Retinal pigment epithelial cell (primary cell): Measurements from ENCODE around the gene PLEKHA7.
"Not testable (repeated sequence)": the region's sequence is repeated elsewhere in the genome, so short reads cannot be mapped to it uniquely, and the experiment has no call there.

Experiments
- DNase-seq: peaks from one replicate; pipeline ENCODE4 v3.0.0-alpha.2; 2010; ENCODE audit warnings: low read depth
- H3K4me3 ChIP-seq: 2 replicates; pipeline ENCODE4 v1.5.1; 2011; ENCODE audit warnings: mild to moderate bottlenecking, low read length, control low read depth, moderate library complexity
- CTCF ChIP-seq: conservative IDR thresholded peaks from 2 replicates; pipeline ENCODE4 v1.5.1; 2011; ENCODE audit warnings: low read depth, low read length, control low read depth, inconsistent platforms

PLEKHA7 gene

GRCh38 chr11:16891165-16891564, 123.0 kb downstream of the PLEKHA7 start:
- TF ChIP-seq CTCF: no peak
- no peak overlapping the region for H3K4me3 ChIP-seq
- DNase-seq: no peak

- no peak for TF ChIP-seq CTCF
- no peak for DNase-seq
- H3K4me3 ChIP-seq: no peak overlapping the region
Observed at GRCh38 chr11:16890442-16890841, 123.8 kb downstream of the PLEKHA7 start.

- TF ChIP-seq CTCF: no peak
- no peak for DNase-seq
- H3K4me3 ChIP-seq: no peak overlapping the region
Observed at GRCh38 chr11:16889905-16890304, 124.3 kb downstream of the PLEKHA7 start.

GRCh38 chr11:16889010-16889409, 125.2 kb downstream of the PLEKHA7 start:
- H3K4me3 ChIP-seq, DNase-seq: not testable (repeated sequence)

- not testable (repeated sequence) for H3K4me3 ChIP-seq, DNase-seq
Observed at GRCh38 chr11:16887887-16888286, 126.3 kb downstream of the PLEKHA7 start.

GRCh38 chr11:16883174-16883573, 131.0 kb downstream of the PLEKHA7 start:
- no peak overlapping the region for H3K4me3 ChIP-seq
- DNase-seq: no peak
- TF ChIP-seq CTCF: peak; percentile 20

DNA sequence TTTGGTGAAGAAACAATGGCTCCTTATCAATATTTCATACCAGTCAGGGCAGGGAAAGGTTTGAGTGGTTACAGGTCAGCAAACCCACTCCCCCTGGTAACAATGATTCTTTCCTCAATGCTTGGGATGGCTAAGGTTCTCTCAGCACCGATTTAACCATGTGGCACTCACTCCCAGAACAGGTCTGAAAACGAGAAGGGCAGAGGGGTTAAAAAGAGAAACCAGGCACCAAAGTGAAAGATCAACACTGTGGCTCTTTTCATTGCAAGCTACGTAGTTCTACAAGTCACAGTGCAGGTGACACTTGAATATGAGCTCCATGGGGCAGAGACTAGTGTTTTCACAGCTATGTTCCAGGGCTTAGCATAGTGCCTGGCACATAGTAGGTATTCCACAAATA, 132.4 kb downstream of the PLEKHA7 start:
- no peak for DNase-seq
- H3K4me3 ChIP-seq: no peak overlapping the region
- TF ChIP-seq CTCF: no peak

DNA sequence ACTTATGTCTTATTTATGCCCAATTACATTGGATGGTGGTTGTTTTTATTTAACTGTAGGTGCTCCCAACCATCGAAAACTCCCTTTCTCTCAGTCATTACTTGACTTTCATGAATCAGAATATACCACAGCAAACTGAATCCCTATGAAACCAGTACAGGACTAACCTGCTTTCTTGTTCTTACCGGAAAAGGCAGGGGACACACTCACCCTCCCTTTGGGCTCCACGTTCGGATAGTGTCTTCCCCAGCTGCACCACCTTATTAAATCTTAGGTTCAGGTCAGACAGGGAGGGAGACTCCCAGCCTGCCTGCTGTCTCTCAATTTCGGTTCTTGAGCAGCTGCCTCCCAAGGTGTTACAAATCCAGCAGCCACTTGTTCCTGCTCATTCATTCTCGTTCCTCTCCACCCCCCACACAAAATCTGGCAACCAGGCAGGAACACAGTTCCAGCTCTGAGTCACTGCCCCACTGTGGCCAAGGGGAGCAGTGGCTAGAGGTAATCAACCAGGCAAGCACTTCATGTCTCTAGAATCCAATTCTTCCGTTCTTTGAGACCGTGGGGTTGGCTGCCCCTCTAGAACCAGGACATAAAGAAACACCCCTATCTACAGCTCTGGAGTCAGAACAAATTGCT, 133.0 kb downstream of the PLEKHA7 start:
- peak; percentile 56 for TF ChIP-seq CTCF
- DNase-seq: no peak
- H3K4me3 ChIP-seq: no peak overlapping the region
